WTC11 (cell line): ENCODE measurements around the gene VASN.

Experiments used
- IRF2 ChIP-seq: sonication (generic); formaldehyde crosslinking; IDR thresholded peaks from 2 replicates; pipeline ENCODE4 v1.8.0; 2022; ENCODE audit warnings: low read depth, missing genetic modification reagents, borderline replicate concordance
- KAT7 ChIP-seq: sonication (generic); formaldehyde crosslinking; IDR thresholded peaks from 2 replicates; pipeline ENCODE4 v1.8.1; 2023; ENCODE audit warnings: missing genetic modification reagents, mild to moderate bottlenecking, borderline replicate concordance
- NR1H2 ChIP-seq: sonication (generic); formaldehyde crosslinking; IDR thresholded peaks from 2 replicates; pipeline ENCODE4 v1.9.0; 2021; ENCODE audit warnings: mild to moderate bottlenecking, moderate library complexity, missing genetic modification reagents
- RELA ChIP-seq: sonication (generic); formaldehyde crosslinking; IDR thresholded peaks from 2 replicates; pipeline ENCODE4 v1.8.1; 2022; ENCODE audit warnings: missing genetic modification reagents, mild to moderate bottlenecking, borderline replicate concordance
- TF ChIP-seq, protein P1 (sequence below): fragments of 200-600 bp; IDR thresholded peaks from 2 replicates; pipeline ENCODE4 v1.8.0; 2022; ENCODE audit warnings: antibody characterized with exemption

DNA sequence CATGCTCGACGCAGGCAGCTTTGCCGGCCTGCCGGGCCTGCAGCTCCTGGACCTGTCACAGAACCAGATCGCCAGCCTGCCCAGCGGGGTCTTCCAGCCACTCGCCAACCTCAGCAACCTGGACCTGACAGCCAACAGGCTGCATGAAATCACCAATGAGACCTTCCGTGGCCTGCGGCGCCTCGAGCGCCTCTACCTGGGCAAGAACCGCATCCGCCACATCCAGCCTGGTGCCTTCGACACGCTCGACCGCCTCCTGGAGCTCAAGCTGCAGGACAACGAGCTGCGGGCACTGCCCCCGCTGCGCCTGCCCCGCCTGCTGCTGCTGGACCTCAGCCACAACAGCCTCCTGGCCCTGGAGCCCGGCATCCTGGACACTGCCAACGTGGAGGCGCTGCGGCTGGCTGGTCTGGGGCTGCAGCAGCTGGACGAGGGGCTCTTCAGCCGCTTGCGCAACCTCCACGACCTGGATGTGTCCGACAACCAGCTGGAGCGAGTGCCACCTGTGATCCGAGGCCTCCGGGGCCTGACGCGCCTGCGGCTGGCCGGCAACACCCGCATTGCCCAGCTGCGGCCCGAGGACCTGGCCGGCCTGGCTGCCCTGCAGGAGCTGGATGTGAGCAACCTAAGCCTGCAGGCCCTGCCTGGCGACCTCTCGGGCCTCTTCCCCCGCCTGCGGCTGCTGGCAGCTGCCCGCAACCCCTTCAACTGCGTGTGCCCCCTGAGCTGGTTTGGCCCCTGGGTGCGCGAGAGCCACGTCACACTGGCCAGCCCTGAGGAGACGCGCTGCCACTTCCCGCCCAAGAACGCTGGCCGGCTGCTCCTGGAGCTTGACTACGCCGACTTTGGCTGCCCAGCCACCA is 9.7 kb downstream of the VASN start:
- TF ChIP-seq, protein P1, sequence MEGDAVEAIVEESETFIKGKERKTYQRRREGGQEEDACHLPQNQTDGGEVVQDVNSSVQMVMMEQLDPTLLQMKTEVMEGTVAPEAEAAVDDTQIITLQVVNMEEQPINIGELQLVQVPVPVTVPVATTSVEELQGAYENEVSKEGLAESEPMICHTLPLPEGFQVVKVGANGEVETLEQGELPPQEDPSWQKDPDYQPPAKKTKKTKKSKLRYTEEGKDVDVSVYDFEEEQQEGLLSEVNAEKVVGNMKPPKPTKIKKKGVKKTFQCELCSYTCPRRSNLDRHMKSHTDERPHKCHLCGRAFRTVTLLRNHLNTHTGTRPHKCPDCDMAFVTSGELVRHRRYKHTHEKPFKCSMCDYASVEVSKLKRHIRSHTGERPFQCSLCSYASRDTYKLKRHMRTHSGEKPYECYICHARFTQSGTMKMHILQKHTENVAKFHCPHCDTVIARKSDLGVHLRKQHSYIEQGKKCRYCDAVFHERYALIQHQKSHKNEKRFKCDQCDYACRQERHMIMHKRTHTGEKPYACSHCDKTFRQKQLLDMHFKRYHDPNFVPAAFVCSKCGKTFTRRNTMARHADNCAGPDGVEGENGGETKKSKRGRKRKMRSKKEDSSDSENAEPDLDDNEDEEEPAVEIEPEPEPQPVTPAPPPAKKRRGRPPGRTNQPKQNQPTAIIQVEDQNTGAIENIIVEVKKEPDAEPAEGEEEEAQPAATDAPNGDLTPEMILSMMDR, result no peak
- TF ChIP-seq RELA (no peak), NR1H2 (no peak), KAT7 (CRISPR knock-in tag) (no peak), IRF2 (no peak)
